PFSK-1 (cell line): Measurements from ENCODE around the gene SEMA3F.

ENCODE experiments used
- FOXP2 ChIP-seq: optimal IDR thresholded peaks from 2 replicates; pipeline ENCODE3; 2011; ENCODE audit warnings: borderline replicate concordance, control low read depth, inconsistent platforms; ENCODE audit not compliant: insufficient read depth; ENCODE audit errors: extremely low read length, extremely low read depth
- POLR2AphosphoS5 ChIP-seq: IDR thresholded peaks from 2 replicates; pipeline ENCODE4 v1.6.1; 2012; ENCODE audit warnings: low read depth, mild to moderate bottlenecking, control low read depth, low read length, moderate library complexity
- SIN3A ChIP-seq: IDR thresholded peaks from 2 replicates; pipeline ENCODE4 v1.6.1; 2012; ENCODE audit warnings: mild to moderate bottlenecking, low read length, moderate library complexity, borderline replicate concordance; ENCODE audit not compliant: insufficient read depth
- TAF1 ChIP-seq: IDR thresholded peaks from 2 replicates; pipeline ENCODE4 v1.6.1; 2012; ENCODE audit warnings: low read length, control low read depth, borderline replicate concordance; ENCODE audit not compliant: insufficient read depth
- TF ChIP-seq, protein P1 (sequence below), 2 experiments: IDR thresholded peaks; 2 replicates each; pipeline versions ENCODE4 v1.6.1 to v1.8.0; 2011 to 2012; ENCODE audit warnings: low read depth in 2 of 2, low read length in 2 of 2, control low read depth in 1 of 2, inconsistent platforms in 1 of 2, mild to moderate bottlenecking in 1 of 2, moderate library complexity in 1 of 2; ENCODE audit not compliant: insufficient read depth in 1 of 2

SEMA3F gene

DNA sequence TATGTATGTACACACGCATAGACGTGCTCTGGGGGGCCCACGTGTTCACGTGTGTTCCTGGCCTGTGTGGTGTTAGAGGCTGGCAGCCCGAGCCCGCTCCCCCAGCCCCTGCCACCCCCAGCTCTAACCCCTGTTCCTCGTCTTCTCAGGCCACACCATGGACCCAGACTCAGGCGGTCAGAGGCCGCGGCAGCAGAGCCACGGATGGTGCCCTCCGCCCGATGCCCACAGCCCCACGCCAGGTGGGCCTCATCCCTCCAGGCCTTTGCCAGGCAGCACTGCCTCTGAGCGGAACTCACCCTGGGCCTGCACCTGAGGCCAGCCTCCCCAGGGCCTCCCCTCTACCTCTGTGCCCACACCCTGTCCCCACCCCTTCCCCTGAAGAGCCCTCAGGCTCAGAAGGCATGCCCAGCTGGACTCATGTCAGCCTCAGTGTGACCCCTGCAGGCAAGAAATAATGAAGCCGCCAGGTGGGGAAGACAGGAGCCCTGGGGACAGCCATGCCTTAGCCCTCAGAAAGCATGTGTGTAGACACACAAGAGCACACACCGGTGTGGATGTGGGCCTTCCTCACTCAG is 19.9 kb downstream of the SEMA3F start:
- TF ChIP-seq TAF1 (no peak), POLR2AphosphoS5 (no peak), FOXP2 (no peak), SIN3A (no peak)
- TF ChIP-seq, protein P1, sequence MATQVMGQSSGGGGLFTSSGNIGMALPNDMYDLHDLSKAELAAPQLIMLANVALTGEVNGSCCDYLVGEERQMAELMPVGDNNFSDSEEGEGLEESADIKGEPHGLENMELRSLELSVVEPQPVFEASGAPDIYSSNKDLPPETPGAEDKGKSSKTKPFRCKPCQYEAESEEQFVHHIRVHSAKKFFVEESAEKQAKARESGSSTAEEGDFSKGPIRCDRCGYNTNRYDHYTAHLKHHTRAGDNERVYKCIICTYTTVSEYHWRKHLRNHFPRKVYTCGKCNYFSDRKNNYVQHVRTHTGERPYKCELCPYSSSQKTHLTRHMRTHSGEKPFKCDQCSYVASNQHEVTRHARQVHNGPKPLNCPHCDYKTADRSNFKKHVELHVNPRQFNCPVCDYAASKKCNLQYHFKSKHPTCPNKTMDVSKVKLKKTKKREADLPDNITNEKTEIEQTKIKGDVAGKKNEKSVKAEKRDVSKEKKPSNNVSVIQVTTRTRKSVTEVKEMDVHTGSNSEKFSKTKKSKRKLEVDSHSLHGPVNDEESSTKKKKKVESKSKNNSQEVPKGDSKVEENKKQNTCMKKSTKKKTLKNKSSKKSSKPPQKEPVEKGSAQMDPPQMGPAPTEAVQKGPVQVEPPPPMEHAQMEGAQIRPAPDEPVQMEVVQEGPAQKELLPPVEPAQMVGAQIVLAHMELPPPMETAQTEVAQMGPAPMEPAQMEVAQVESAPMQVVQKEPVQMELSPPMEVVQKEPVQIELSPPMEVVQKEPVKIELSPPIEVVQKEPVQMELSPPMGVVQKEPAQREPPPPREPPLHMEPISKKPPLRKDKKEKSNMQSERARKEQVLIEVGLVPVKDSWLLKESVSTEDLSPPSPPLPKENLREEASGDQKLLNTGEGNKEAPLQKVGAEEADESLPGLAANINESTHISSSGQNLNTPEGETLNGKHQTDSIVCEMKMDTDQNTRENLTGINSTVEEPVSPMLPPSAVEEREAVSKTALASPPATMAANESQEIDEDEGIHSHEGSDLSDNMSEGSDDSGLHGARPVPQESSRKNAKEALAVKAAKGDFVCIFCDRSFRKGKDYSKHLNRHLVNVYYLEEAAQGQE (IDR thresholded peaks at IDR 0.05; ENCODE audit: insufficient read depth in 1 of 2, low read depth in 2 of 2, low read length in 2 of 2), result no peak

DNA sequence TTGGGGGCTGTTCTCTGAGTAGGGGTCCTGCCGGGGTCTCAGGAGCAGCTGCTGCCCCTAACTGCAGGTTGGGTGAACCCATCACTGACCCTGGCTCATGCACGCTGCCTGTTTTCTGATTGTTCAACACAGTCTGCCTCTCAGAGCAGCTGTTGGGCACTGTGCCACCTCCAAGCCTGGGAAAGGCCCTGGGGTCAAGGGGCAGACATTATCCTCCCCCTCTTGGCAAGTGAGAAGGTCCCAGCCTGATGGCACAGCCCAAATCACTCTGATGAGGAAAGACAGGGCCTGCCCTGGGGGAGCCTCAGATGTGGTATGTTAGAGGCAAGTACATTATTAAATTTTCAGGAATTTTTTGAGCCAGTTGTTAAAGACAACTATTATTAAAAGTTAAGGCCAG is 22.2 kb downstream of the SEMA3F start:
- no peak for TF ChIP-seq FOXP2

DNA sequence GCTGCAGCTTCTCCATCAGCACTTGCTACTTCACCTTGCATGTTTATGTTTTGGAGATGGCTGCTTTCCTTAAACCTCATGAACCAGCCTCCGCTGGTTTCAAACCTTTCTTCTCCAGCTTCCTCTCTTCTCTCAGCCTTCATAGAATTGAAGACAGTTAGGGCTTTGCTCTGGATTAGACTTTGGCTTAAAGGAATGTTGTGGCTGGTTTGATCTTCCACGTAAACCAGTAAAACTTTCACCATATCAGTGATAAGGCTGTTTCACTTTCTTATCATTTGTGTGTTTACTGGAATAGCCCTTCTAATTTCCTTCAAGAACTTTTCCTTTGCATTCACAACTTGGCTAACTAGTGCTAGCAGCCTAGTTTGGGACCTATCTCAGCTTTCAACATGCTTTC is 24.6 kb downstream of the SEMA3F start:
- TF ChIP-seq, protein P1 (IDR thresholded peaks at IDR 0.05; ENCODE audit: insufficient read depth in 1 of 2, low read depth in 2 of 2, low read length in 2 of 2), result no peak
- TF ChIP-seq FOXP2 (no peak), POLR2AphosphoS5 (no peak), SIN3A (no peak), TAF1 (no peak)

DNA sequence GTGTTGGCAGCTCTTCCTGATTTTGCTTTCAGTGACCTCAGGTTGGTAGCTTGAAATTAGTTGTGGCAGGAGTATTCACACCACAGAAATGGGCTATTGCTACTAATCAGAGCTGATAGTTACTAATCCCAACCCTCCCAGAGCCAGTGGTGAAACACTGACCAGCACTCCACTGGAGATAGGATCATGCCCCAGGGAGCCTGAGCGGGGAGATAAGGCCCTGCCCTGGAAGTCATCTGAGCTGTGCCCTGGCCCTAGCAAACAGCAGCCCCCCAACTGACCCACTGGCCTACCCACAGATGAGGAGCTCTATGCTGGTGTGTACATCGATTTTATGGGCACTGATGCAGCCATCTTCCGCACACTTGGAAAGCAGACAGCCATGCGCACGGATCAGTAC is 26.9 kb downstream of the SEMA3F start:
- TF ChIP-seq FOXP2 (no peak), SIN3A (no peak), TAF1 (no peak), POLR2AphosphoS5 (no peak)
- TF ChIP-seq, protein P1 (IDR thresholded peaks at IDR 0.05; ENCODE audit: insufficient read depth in 1 of 2, low read depth in 2 of 2, low read length in 2 of 2), result no peak

DNA sequence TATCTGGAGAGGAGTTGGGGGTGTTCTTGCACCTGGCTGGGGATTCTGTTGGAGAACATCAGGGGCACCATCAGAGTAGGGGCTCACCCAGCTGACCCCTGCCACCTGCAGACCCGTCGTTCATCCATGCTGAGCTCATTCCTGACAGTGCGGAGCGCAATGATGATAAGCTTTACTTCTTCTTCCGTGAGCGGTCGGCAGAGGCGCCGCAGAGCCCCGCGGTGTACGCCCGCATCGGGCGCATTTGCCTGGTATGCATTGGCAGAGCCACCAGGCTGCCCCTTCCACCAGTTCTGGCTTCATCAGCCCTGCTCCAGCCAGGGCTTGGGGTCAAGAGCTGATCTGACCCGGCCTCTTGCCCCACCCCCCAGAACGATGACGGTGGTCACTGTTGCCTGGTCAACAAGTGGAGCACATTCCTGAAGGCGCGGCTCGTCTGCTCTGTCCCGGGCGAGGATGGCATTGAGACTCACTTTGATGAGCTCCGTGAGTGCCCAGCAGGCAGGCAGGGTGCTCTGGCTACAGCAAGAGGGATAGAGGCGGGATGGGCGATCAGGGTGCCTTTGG is 27.5 kb downstream of the SEMA3F start:
- TF ChIP-seq POLR2AphosphoS5, result no peak

DNA sequence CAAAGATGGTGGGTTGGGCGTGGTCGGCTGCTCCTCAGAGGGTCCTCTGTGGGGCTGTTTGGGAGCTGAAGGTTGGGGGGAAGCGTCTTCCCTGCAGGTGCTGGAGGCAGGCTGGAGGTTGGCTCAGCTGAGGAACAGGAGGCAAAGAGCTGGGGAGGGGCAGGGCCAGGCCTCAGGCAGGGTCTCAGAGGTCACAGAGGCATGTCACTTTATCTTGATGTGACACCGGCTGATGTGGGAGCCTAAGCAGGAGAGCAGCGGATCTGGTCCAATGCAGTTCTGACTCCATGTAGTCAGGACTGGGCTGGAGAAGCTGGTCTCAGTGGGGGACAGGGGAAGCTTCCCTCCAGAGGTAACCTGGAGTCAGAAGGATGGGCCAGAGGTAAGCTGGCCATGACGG is 28.6 kb downstream of the SEMA3F start:
- TF ChIP-seq FOXP2 (no peak), TAF1 (no peak), POLR2AphosphoS5 (no peak), SIN3A (no peak)
- TF ChIP-seq, protein P1 (IDR thresholded peaks at IDR 0.05; ENCODE audit: insufficient read depth in 1 of 2, low read depth in 2 of 2, low read length in 2 of 2), result no peak
